ENCODE data around the gene FKBP15.

DNA sequence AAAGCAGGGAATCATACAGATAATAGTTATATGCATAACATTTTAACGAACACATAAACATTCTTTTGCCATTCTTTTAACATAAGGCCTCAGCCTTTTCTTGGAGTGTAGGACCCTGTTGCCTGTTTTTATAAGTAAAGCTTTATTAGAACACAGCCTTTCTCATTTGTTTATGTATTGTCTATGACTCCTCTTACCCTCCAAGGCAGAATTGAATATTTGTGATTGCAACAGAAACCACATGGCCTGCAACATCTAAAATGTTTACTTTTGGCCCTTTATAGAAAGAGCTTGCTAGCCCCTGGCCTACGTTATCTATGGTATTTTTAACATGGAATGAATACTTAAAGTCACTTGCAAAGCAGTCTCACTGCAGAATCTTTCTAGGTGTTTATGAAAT lies 2.9 kb upstream of the FKBP15 start:
- TF ChIP-seq, protein P1, sequence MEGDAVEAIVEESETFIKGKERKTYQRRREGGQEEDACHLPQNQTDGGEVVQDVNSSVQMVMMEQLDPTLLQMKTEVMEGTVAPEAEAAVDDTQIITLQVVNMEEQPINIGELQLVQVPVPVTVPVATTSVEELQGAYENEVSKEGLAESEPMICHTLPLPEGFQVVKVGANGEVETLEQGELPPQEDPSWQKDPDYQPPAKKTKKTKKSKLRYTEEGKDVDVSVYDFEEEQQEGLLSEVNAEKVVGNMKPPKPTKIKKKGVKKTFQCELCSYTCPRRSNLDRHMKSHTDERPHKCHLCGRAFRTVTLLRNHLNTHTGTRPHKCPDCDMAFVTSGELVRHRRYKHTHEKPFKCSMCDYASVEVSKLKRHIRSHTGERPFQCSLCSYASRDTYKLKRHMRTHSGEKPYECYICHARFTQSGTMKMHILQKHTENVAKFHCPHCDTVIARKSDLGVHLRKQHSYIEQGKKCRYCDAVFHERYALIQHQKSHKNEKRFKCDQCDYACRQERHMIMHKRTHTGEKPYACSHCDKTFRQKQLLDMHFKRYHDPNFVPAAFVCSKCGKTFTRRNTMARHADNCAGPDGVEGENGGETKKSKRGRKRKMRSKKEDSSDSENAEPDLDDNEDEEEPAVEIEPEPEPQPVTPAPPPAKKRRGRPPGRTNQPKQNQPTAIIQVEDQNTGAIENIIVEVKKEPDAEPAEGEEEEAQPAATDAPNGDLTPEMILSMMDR (optimal IDR thresholded peaks at IDR 0.05 in 1 of 3, IDR thresholded peaks at IDR 0.05 in 1 of 3, conservative IDR thresholded peaks at IDR 0.05 in 1 of 3; ENCODE audit: extremely low read depth in 1 of 3, insufficient read depth in 2 of 3, low read length in 3 of 3), result no peak
- TF ChIP-seq EZH2 (IDR thresholded peaks at IDR 0.05; ENCODE audit: low read length), result no peak
